WTC11 (cell line): Measurements from ENCODE around the gene WNT3A. TPM values are rescaled to one million over a fixed set of nuclear protein-coding genes. Genes with fewer than 3 reads are reported as not detected.

Source experiments
- ATAC-seq: fragments of 200-7000 bp; cut with Tn5 transposase; 2 replicates; pipeline ENCODE4 v1.10.0; 2021; ENCODE audit warnings: mild to moderate bottlenecking, moderate library complexity
- CTCF ChIA-PET: fragments of 300-600 bp; sonication (Branson Sonifier 250); formaldehyde crosslinking; loops from one replicate; lab custom pipeline; 2021; ENCODE audit warnings: antibody characterized with exemption; lab: Charles Lee
- POLR2A ChIA-PET: fragments of 350-600 bp; sonication (Branson Sonifier 250); formaldehyde crosslinking; loops from one replicate; lab custom pipeline; 2021; ENCODE audit warnings: antibody characterized with exemption; lab: Charles Lee
- DNase-seq: peaks from one replicate; pipeline ENCODE4 v3.0.0; 2021; ENCODE audit warnings: low spot score
- H3K27ac Mint-ChIP-seq: 2 replicates; pipeline ENCODE4 v1.8.0; 2021; ENCODE audit warnings: mixed read lengths
- H3K27me3 Mint-ChIP-seq: 2 replicates; pipeline ENCODE4 v1.8.0; 2021; ENCODE audit warnings: low read depth, mild to moderate bottlenecking, moderate library complexity, mixed read lengths
- H3K36me3 Mint-ChIP-seq: 2 replicates; pipeline ENCODE4 v1.8.0; 2021; ENCODE audit warnings: mixed read lengths
- H3K4me1 Mint-ChIP-seq: 2 replicates; pipeline ENCODE4 v1.8.0; 2022; ENCODE audit warnings: mixed read lengths
- H3K4me3 Mint-ChIP-seq: 2 replicates; pipeline ENCODE4 v1.8.0; 2021; ENCODE audit warnings: mild to moderate bottlenecking, moderate library complexity, mixed read lengths
- H3K9me3 Mint-ChIP-seq: 2 replicates; pipeline ENCODE4 v1.8.0; 2021; ENCODE audit warnings: mixed read lengths
- AFF4 ChIP-seq: sonication (generic); formaldehyde crosslinking; IDR thresholded peaks from 2 replicates; pipeline ENCODE4 v1.8.1; 2023; ENCODE audit warnings: mild to moderate bottlenecking, missing genetic modification reagents, borderline replicate concordance
- CTCF ChIP-seq: fragments of 200-600 bp; IDR thresholded peaks from 2 replicates; pipeline ENCODE4 v1.8.0; 2022; ENCODE audit warnings: antibody characterized with exemption
- E2F5 ChIP-seq: sonication (generic); formaldehyde crosslinking; IDR thresholded peaks from 2 replicates; pipeline ENCODE4 v1.8.1; 2022; ENCODE audit warnings: mild to moderate bottlenecking, moderate library complexity, missing genetic modification reagents
- ESRRA ChIP-seq: sonication (generic); formaldehyde crosslinking; IDR thresholded peaks from 2 replicates; pipeline ENCODE4 v1.8.1; 2022; ENCODE audit warnings: mild to moderate bottlenecking, missing genetic modification reagents, borderline replicate concordance
- FOXP4 ChIP-seq: sonication (generic); formaldehyde crosslinking; IDR thresholded peaks from 2 replicates; pipeline ENCODE4 v1.8.0; 2022; ENCODE audit warnings: mild to moderate bottlenecking, missing genetic modification reagents
- IRF2 ChIP-seq: sonication (generic); formaldehyde crosslinking; IDR thresholded peaks from 2 replicates; pipeline ENCODE4 v1.8.0; 2022; ENCODE audit warnings: low read depth, missing genetic modification reagents, borderline replicate concordance
- MLX ChIP-seq: sonication (generic); formaldehyde crosslinking; IDR thresholded peaks from 2 replicates; pipeline ENCODE4 v1.8.1; 2023; ENCODE audit warnings: mild to moderate bottlenecking, missing genetic modification reagents, moderate library complexity
- NFYB ChIP-seq: sonication (generic); formaldehyde crosslinking; conservative IDR thresholded peaks from 2 replicates; pipeline ENCODE4 v1.8.0; 2022; ENCODE audit warnings: low read depth, missing genetic modification reagents
- NR2C2 ChIP-seq: sonication (generic); formaldehyde crosslinking; IDR thresholded peaks from 2 replicates; pipeline ENCODE4 v1.8.0; 2022; ENCODE audit warnings: mild to moderate bottlenecking, missing genetic modification reagents
- ZBTB43 ChIP-seq: sonication (generic); formaldehyde crosslinking; IDR thresholded peaks from 2 replicates; pipeline ENCODE4 v1.8.1; 2023; ENCODE audit warnings: mild to moderate bottlenecking, missing genetic modification reagents
- ZNF219 ChIP-seq: sonication (generic); formaldehyde crosslinking; IDR thresholded peaks from 2 replicates; pipeline ENCODE4 v1.8.0; 2023; ENCODE audit warnings: missing genetic modification reagents, mild to moderate bottlenecking, borderline replicate concordance
- ZNF416 ChIP-seq: fragments of 250-450 bp; sonication (Bioruptor Pico); IDR thresholded peaks from 2 replicates; pipeline ENCODE4 v1.9.0; 2021; ENCODE audit warnings: mild to moderate bottlenecking, inconsistent platforms
- ZNF423 ChIP-seq: fragments of 250-450 bp; sonication (Bioruptor Pico); IDR thresholded peaks from 2 replicates; pipeline ENCODE4 v2.1.2; 2022; ENCODE audit warnings: mild to moderate bottlenecking, moderate library complexity
- ZNF425 ChIP-seq: fragments of 250-450 bp; sonication (Bioruptor Pico); conservative IDR thresholded peaks from 2 replicates; pipeline ENCODE4 v1.9.0; 2021; ENCODE audit warnings: mild to moderate bottlenecking
- total RNA-seq: library from RNA; stranded (reverse); gene quantifications from 3 replicates; pipeline ENCODE4 v1.2.3, GENCODE V29; 2021

WNT3A gene
- total RNA-seq, 1 experiment from 2014 or later = 0.17 TPM

GRCh38 chr1:228018125-228018398, 11.3 kb downstream of the WNT3A start:
- DNase-seq = no peak

More at GRCh38 chr1:228018125-228018398, 11.3 kb downstream of the WNT3A start:
- peaks cover 34% of the 10 kb centered on the region for H3K27me3 Mint-ChIP-seq
- H3K9me3 Mint-ChIP-seq = no peaks in the 10 kb centered on the region
- ChIA-PET POLR2A (no interaction called here), CTCF (interaction anchor here (2.3 kb wide), 1 partner anchor 13 kb away, joined by 12 read pairs; no protein-coding TSS in a partner anchor)
- ATAC-seq = no peak
- no peak overlapping the region for H3K4me3 Mint-ChIP-seq
- H3K36me3 Mint-ChIP-seq = no peaks in the 10 kb centered on the region
- no peaks in the 10 kb centered on the region for H3K4me1 Mint-ChIP-seq
- TF ChIP-seq FOXP4 (CRISPR knock-in tag) (no peak), ZBTB43 (CRISPR knock-in tag) (no peak), MLX (CRISPR knock-in tag) (no peak), ZNF416 (CRISPR knock-in tag) (no peak), E2F5 (CRISPR knock-in tag) (no peak), CTCF (no peak), ZNF425 (CRISPR knock-in tag) (no peak), ZNF219 (CRISPR knock-in tag) (no peak), ESRRA (no peak), ZNF423 (no peak), NR2C2 (no peak), NFYB (CRISPR knock-in tag) (no peak), AFF4 (CRISPR knock-in tag) (no peak), IRF2 (no peak)
- no peak overlapping the region for H3K27ac Mint-ChIP-seq
